ENCODE data around the gene UQCC3. TPM values are rescaled to one million over a fixed set of nuclear protein-coding genes. Genes with fewer than 3 reads are reported as not detected.

Gene UQCC3
- total and polyA plus RNA-seq, 9 of the 15 experiments (the other 6 are each of a cell fraction or from before 2014, with no cell fraction given): 3.3 to 44.3 (median 8.0) TPM

GRCh38 chr11:62671236-62671607, 251 bp upstream of the UQCC3 start (continued):
- TF ChIP-seq ZNF609 (CRISPR knock-in tag; IDR thresholded peaks at IDR 0.05; ENCODE audit: borderline replicate concordance): 0 out of 2 replicates have a peak, but pooled peaks have one; percentile 10
- no peak for TF ChIP-seq CHD7 (IDR thresholded peaks at IDR 0.05; ENCODE audit: low read depth, low read length)
- TF ChIP-seq HNRNPL (IDR thresholded peaks at IDR 0.05; ENCODE audit: low read depth, low read length): no peak
- no peak for TF ChIP-seq ZNF518B (CRISPR knock-in tag; IDR thresholded peaks at IDR 0.05)
- no peak for TF ChIP-seq U2AF2 (optimal IDR thresholded peaks at IDR 0.05; ENCODE audit: low read depth, low read length)
- TF ChIP-seq RBM25 (IDR thresholded peaks at IDR 0.05; ENCODE audit: low read depth, low read length, severe bottlenecking): no peak
